ENCODE results near the gene P2RY11. TPM values are rescaled to one million over a fixed set of nuclear protein-coding genes. Genes with fewer than 3 reads are reported as not detected.

Gene P2RY11
- total and polyA plus RNA-seq, 4 donors = 2.8 to 25.2 (median 12.1) TPM

DNA sequence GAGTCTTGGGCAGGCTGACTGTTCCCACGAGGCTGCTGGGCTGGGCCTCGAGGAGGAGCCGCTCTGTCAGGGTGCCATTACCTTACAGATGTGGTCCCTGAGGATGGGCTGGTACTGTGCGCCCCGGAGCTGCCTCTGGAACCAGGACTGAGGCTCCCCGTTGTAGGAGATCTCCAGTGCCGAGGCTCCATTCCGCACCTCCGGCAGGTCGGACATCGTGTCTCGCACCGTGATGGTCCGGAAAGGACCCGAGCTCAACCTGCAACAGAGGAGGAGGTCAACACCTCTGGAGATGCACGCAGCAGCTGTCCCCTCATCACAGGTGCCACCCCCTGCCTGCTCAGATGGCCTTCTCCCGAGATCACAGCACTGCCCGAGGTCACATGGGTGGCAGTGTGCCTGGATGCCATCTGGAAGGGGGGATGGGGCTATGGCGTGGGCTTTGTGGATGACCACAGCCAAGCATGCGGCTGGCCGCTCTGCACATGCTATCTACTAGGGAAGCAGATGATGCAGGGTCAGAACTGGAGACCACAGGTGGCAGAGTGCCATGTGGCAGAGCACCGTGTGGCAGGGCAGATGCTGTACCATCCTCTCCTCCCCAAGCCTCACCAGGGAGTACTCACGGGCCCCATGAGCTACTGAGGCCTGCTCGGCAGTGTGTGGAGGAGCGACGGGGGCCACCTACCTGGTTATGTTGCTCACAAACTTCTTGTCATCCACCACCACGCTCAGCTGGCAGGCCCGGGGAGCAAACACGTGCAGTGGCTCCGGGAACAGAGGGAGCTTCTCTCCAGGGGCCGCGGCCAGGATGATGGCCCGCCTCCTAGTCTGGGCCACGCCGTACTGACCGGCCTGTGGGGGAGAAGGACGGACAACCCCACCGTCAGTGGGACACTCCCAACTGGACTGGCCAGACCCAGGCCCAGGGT is 26.5 kb downstream of the P2RY11 start:
- no peaks in the 10 kb centered on the region for H3K9me3 ChIP-seq (ENCODE audit: control insufficient read depth, insufficient read depth, low read length)
- WGBS (ENCODE audit: insufficient coverage) = 91% methylated on average over 36 of the region's 38 CpGs
- H3K27ac ChIP-seq (ENCODE audit: low read depth, low read length) = no peak overlapping the region
- peaks cover 96% of the 10 kb centered on the region for H3K36me3 ChIP-seq (ENCODE audit: control insufficient read depth, insufficient read depth, low read length)
- no peak overlapping the region for H3K4me3 ChIP-seq (ENCODE audit: low read depth, low read length)
- no peak for DNase-seq (ENCODE audit: low read depth in 4 of 6, low spot score in 6 of 6)
- no peaks in the 10 kb centered on the region for H3K4me1 ChIP-seq (ENCODE audit: control insufficient read depth, insufficient read depth, low read length)
- no peaks in the 10 kb centered on the region for H3K27me3 ChIP-seq (ENCODE audit: control insufficient read depth, insufficient read depth, low read length)

DNA sequence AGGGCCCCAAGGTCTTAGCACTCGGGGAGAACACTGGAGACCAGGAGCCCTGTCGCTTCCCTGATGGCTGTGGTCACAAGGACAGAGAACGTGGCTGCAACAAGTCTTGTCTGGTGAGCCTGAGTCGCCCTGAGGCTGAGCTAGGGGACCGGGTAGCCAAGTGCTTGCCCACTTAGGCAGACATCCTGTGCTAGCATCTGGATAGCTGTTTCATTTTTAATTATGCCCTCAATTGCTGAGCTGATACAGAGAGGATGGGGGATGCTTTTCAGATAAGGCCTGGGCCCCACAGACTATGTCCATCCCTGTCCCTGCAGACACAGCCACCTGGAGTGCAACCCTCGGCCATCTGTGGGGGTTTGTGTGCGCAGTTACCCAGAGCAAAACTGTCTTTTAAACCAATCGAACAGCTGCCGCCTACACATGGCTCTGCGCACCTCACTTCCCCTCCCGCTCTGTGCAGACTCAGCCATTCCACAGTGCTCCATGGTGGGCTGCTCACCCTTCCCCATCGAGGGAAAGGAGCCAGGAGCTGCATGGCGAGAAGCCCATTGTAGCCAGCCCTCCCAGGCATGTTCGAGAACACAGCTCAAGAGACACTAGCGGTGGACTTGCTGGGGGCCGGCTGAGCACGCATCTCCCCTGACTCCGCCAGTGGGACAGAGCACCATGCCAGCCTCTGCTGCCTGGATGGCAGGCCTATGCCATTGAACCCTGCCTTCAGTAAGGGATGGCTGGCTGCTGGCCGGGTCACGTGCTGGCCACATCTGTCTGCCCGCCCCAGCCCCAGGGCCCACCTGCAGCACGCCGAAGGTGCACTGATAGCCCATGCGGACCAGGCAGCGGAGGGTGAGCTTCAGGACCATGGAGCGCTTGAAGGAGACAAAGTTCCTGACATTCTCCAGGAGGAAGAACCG is 27.6 kb downstream of the P2RY11 start:
- H3K27ac ChIP-seq (ENCODE audit: low read depth, low read length) = no peak overlapping the region
- DNase-seq (ENCODE audit: low read depth in 4 of 6, low spot score in 6 of 6) = no peak
- H3K27me3 ChIP-seq (ENCODE audit: control insufficient read depth, insufficient read depth, low read length) = no peaks in the 10 kb centered on the region
- H3K9me3 ChIP-seq (ENCODE audit: control insufficient read depth, insufficient read depth, low read length) = no peaks in the 10 kb centered on the region
- 95% methylated on average over 27 of the region's 27 CpGs for WGBS (ENCODE audit: insufficient coverage)
- H3K36me3 ChIP-seq (ENCODE audit: control insufficient read depth, insufficient read depth, low read length) = peaks cover 99% of the 10 kb centered on the region
- H3K4me1 ChIP-seq (ENCODE audit: control insufficient read depth, insufficient read depth, low read length) = no peaks in the 10 kb centered on the region
- H3K4me3 ChIP-seq (ENCODE audit: low read depth, low read length) = no peak overlapping the region

DNA sequence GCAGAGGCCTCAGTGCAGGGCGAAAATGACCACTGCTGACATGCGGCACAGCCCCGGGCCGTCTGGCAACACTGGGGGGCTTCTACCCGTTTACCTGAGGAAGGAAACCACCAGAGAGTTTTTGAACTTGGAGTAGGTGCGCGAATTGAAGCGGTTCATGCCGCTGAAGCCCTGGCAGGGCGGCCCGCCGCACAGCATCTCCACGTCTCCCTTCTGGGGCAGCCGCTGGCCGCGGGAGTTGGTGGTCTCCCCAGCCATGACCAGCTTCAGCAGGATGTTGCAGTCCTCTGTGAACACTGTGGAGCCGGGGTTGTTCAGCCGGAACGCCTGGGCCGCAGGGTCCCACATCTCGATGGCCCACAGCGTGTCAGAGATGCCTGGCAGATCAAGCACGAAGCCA is 28.5 kb downstream of the P2RY11 start:
- Histone ChIP-seq H3K4me1 (ENCODE audit: control insufficient read depth, insufficient read depth, low read length) (no peaks in the 10 kb centered on the region), H3K27ac (ENCODE audit: low read depth, low read length) (no peak overlapping the region), H3K4me3 (ENCODE audit: low read depth, low read length) (no peak overlapping the region), H3K27me3 (ENCODE audit: control insufficient read depth, insufficient read depth, low read length) (no peaks in the 10 kb centered on the region), H3K36me3 (ENCODE audit: control insufficient read depth, insufficient read depth, low read length) (peaks cover 99% of the 10 kb centered on the region), H3K9me3 (ENCODE audit: control insufficient read depth, insufficient read depth, low read length) (no peaks in the 10 kb centered on the region)
- WGBS (ENCODE audit: insufficient coverage) = 91% methylated on average over 23 of the region's 23 CpGs
- DNase-seq (ENCODE audit: low read depth in 4 of 6, low spot score in 6 of 6) = no peak

DNA sequence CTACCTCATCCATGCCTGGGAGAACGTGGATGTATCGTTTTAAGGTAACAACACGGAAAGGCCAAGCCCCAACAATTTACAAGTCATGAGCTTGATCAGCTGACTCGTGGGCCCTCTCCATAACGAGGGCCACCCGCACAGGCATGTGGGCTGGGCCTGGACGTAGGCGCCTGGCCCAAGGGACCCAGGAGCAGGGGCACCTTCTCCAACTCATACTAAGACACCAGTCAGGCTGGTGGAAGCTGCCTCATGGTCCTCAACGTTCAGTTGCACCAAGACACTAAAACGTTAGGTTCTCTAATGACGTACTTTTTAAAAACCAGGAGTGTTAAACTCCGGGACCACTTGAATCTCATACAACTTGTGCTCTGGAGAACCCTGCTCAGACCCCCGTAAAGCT is 30.0 kb downstream of the P2RY11 start:
- Histone ChIP-seq H3K4me1 (ENCODE audit: control insufficient read depth, insufficient read depth, low read length) (no peaks in the 10 kb centered on the region), H3K36me3 (ENCODE audit: control insufficient read depth, insufficient read depth, low read length) (peaks cover 99% of the 10 kb centered on the region), H3K9me3 (ENCODE audit: control insufficient read depth, insufficient read depth, low read length) (no peaks in the 10 kb centered on the region), H3K4me3 (ENCODE audit: low read depth, low read length) (no peak overlapping the region), H3K27me3 (ENCODE audit: control insufficient read depth, insufficient read depth, low read length) (no peaks in the 10 kb centered on the region), H3K27ac (ENCODE audit: low read depth, low read length) (no peak overlapping the region)
- no peak for DNase-seq (ENCODE audit: low read depth in 4 of 6, low spot score in 6 of 6)
- WGBS (ENCODE audit: insufficient coverage) = 90% methylated on average over 13 of the region's 13 CpGs

DNA sequence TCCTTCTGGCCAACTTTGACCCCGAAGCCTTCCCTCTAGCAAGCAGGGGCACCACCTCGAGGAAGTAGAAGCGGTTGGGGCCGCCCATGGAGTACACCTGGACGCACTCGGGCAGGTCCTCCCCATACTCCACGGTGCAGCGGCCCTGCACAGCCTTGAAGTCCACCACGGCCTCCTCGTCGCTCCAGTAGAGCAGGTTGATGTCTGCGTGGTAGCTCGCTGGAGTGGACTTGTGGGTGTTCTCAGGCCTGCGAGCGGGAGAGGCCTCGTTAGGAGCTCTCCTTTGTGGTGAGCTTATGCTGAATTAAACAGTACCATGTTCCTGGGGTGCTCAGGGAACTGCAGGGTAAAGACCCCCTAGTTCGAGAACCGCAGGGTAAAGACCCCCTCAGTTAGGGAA is 30.5 kb downstream of the P2RY11 start:
- H3K4me3 ChIP-seq (ENCODE audit: low read depth, low read length) = no peak overlapping the region
- no peaks in the 10 kb centered on the region for H3K4me1 ChIP-seq (ENCODE audit: control insufficient read depth, insufficient read depth, low read length)
- no peaks in the 10 kb centered on the region for H3K27me3 ChIP-seq (ENCODE audit: control insufficient read depth, insufficient read depth, low read length)
- no peak for DNase-seq (ENCODE audit: low read depth in 4 of 6, low spot score in 6 of 6)
- H3K9me3 ChIP-seq (ENCODE audit: control insufficient read depth, insufficient read depth, low read length) = no peaks in the 10 kb centered on the region
- no peak overlapping the region for H3K27ac ChIP-seq (ENCODE audit: low read depth, low read length)
- WGBS (ENCODE audit: insufficient coverage) = 96% methylated on average over 15 of the region's 18 CpGs
- H3K36me3 ChIP-seq (ENCODE audit: control insufficient read depth, insufficient read depth, low read length) = peaks cover 99% of the 10 kb centered on the region

DNA sequence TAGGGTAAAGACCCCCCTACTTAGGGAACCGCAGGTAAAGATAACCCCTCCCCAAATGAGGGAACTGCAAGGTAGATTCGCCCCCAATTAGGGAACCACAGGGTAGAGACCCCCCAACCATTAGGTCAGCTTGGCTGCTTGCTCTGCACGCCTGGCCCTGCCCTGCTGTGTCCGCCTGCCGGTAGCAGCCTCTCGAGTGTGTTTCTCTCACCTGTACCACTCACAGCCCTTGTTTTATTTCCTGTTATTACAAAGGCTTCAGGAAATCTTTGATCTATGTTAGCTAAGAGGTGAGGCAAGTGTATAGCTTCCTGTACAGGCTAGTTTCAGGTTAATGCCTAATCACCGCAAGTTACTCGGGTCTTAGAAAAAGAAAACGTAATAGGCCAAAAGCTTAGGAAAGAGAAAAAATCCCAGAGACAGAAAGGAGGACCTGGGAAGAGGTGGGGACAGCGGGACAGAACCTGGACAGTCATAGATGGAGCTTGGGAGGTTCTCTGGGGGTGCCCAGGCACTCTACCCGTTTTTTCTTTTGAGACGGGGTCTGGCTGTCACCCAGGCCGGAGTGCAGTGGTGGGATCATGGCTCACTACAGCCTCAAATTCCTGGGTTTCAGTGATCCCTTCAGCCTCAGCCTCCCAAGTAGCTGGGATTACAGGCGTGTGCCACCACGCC is 31.3 kb downstream of the P2RY11 start:
- WGBS (ENCODE audit: insufficient coverage) = 97% methylated on average over 10 of the region's 15 CpGs
- Histone ChIP-seq H3K27me3 (ENCODE audit: control insufficient read depth, insufficient read depth, low read length) (no peaks in the 10 kb centered on the region), H3K36me3 (ENCODE audit: control insufficient read depth, insufficient read depth, low read length) (peaks cover 98% of the 10 kb centered on the region), H3K4me1 (ENCODE audit: control insufficient read depth, insufficient read depth, low read length) (no peaks in the 10 kb centered on the region), H3K27ac (ENCODE audit: low read depth, low read length) (no peak overlapping the region), H3K4me3 (ENCODE audit: low read depth, low read length) (no peak overlapping the region), H3K9me3 (ENCODE audit: control insufficient read depth, insufficient read depth, low read length) (no peaks in the 10 kb centered on the region)
- no peak for DNase-seq (ENCODE audit: low read depth in 4 of 6, low spot score in 6 of 6)

DNA sequence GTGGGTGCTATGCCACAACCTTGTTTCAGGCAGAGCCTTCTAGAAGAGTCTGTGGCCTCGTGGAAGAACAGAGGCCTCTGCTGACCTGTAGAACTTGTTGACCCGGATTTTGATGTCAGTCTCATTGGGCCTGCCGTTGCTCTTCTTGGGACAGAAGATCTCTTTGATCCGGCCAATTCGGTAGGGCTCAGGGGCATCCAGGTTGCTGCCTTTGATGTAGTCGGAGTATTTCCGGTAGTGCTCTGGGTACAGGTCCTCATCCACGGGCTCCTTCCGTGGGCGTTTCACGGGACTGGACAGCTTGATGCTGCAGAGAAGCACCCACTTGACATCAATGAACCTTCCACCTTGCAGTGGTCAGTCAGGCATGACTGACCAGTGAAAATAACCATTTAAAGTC is 32.2 kb downstream of the P2RY11 start:
- 95% methylated on average over 11 of the region's 11 CpGs for WGBS (ENCODE audit: insufficient coverage)
- no peaks in the 10 kb centered on the region for H3K9me3 ChIP-seq (ENCODE audit: control insufficient read depth, insufficient read depth, low read length)
- H3K36me3 ChIP-seq (ENCODE audit: control insufficient read depth, insufficient read depth, low read length) = peaks cover 95% of the 10 kb centered on the region
- no peaks in the 10 kb centered on the region for H3K4me1 ChIP-seq (ENCODE audit: control insufficient read depth, insufficient read depth, low read length)
- H3K27ac ChIP-seq (ENCODE audit: low read depth, low read length) = no peak overlapping the region
- no peak for DNase-seq (ENCODE audit: low read depth in 4 of 6, low spot score in 6 of 6)
- no peak overlapping the region for H3K4me3 ChIP-seq (ENCODE audit: low read depth, low read length)
- H3K27me3 ChIP-seq (ENCODE audit: control insufficient read depth, insufficient read depth, low read length) = no peaks in the 10 kb centered on the region

DNA sequence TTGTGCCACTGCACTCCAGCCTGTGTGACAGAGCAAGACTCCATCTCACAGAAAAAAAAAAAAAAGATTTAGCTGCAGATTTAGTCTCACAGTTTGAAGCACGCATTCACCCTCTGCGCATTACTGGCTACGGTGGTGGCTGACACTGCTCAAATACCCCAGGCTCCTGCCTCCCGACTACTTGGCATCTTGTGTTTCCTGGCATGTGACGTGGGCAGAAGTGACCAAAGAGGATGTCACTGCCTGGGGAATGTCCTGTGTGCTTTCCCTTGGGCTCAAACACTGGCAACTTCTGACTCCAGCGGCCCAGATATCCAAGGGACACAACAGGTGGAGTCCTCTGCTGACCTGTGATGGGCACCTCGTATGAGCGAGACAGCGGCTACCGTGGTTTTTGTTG is 32.9 kb downstream of the P2RY11 start:
- WGBS (ENCODE audit: insufficient coverage) = 96% methylated on average over 10 of the region's 10 CpGs
- Histone ChIP-seq H3K4me3 (ENCODE audit: low read depth, low read length) (no peak overlapping the region), H3K27me3 (ENCODE audit: control insufficient read depth, insufficient read depth, low read length) (no peaks in the 10 kb centered on the region), H3K36me3 (ENCODE audit: control insufficient read depth, insufficient read depth, low read length) (peaks cover 95% of the 10 kb centered on the region), H3K27ac (ENCODE audit: low read depth, low read length) (no peak overlapping the region), H3K9me3 (ENCODE audit: control insufficient read depth, insufficient read depth, low read length) (no peaks in the 10 kb centered on the region), H3K4me1 (ENCODE audit: control insufficient read depth, insufficient read depth, low read length) (no peaks in the 10 kb centered on the region)
- no peak for DNase-seq (ENCODE audit: low read depth in 4 of 6, low spot score in 6 of 6)

DNA sequence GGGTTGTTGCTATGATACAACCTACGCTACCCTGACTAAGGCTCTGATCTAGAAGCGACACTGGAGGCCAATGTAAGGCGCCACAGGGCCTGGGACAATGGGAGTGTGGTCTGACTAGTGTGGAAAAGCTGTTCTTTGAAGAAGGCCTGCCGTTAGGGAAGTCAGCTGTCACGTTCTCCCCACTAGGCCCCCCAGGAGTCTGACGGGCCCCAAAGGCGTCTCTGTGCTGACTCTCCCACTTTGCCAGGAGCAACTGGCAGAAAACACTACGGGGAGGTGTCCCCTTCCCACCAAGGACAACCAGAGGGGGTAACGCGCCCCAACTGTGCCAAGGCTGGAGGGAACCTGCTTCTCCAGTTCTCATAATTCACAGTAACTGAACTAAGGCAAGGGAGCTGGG is 33.5 kb downstream of the P2RY11 start:
- Histone ChIP-seq H3K27ac (ENCODE audit: low read depth, low read length) (no peak overlapping the region), H3K4me1 (ENCODE audit: control insufficient read depth, insufficient read depth, low read length) (no peaks in the 10 kb centered on the region), H3K27me3 (ENCODE audit: control insufficient read depth, insufficient read depth, low read length) (no peaks in the 10 kb centered on the region), H3K9me3 (ENCODE audit: control insufficient read depth, insufficient read depth, low read length) (no peaks in the 10 kb centered on the region), H3K4me3 (ENCODE audit: low read depth, low read length) (no peak overlapping the region), H3K36me3 (ENCODE audit: control insufficient read depth, insufficient read depth, low read length) (peaks cover 95% of the 10 kb centered on the region)
- DNase-seq (ENCODE audit: low read depth in 4 of 6, low spot score in 6 of 6) = no peak
- WGBS (ENCODE audit: insufficient coverage) = 92% methylated on average over 5 of the region's 10 CpGs
